Heart left ventricle (tissue), 16 donors: ENCODE measurements around the gene MRPL49. TPM values are rescaled to one million over a fixed set of nuclear protein-coding genes. Genes with fewer than 3 reads are reported as not detected.

Experiments used
- ATAC-seq, 4 donors: fragments of 200-7000 bp; cut with Tn5 transposase; one replicate each; pipeline ENCODE4 v1.9.1; 2020 to 2022; ENCODE audit warnings: moderate library complexity in 4 of 4, mild to moderate bottlenecking in 3 of 4, moderate number of reproducible peaks in 1 of 4
- DNase-seq, 5 donors: peaks; one replicate each; pipeline ENCODE4 v3.0.0-alpha.2; 2020
- H3K27ac ChIP-seq, 12 donors: fragments of 200-600 bp; sonication (generic) in 4 of 12; one replicate each; pipeline versions ENCODE4 v1.5.0 to v1.8.0; 2016 to 2022; ENCODE audit warnings: mild to moderate bottlenecking in 2 of 12
- H3K27me3 ChIP-seq, 9 donors: fragments of 200-600 bp; sonication (generic) in 2 of 9; one replicate each; pipeline versions ENCODE4 v1.5.1 to v1.8.0; 2016 to 2022; ENCODE audit warnings: mild to moderate bottlenecking in 3 of 9
- H3K36me3 ChIP-seq, 9 donors: fragments of 200-600 bp; sonication (generic) in 2 of 9; one replicate each; pipeline versions ENCODE4 v1.5.0 to v1.8.0; 2018 to 2022; ENCODE audit warnings: mild to moderate bottlenecking in 2 of 9
- H3K4me1 ChIP-seq, 12 donors: fragments of 200-600 bp; sonication (generic) in 4 of 12; one replicate each; pipeline versions ENCODE4 v1.5.0 to v1.8.0; 2016 to 2022; ENCODE audit warnings: mild to moderate bottlenecking in 3 of 12
- H3K4me3 ChIP-seq, 12 donors: fragments of 200-600 bp; sonication (generic) in 4 of 12; one replicate each; pipeline versions ENCODE4 v1.5.0 to v1.8.0; 2017 to 2022; ENCODE audit warnings: mild to moderate bottlenecking in 9 of 12, moderate library complexity in 4 of 12
- H3K9me3 ChIP-seq, 12 donors: fragments of 200-600 bp; sonication (generic) in 4 of 12; one replicate each; pipeline versions ENCODE4 v1.5.0 to v1.8.0; 2016 to 2022; ENCODE audit warnings: mild to moderate bottlenecking in 1 of 12
- POLR2A ChIP-seq, 2 donors: fragments of 450-650 bp; IDR thresholded peaks; one replicate each; pipeline ENCODE4 v1.6.1; 2017; ENCODE audit warnings: antibody characterized with exemption in 2 of 2, mild to moderate bottlenecking in 2 of 2, moderate library complexity in 2 of 2
- WGBS, 4 donors: extraction: QIAGEN DNeasy Blood & Tissue Kit in 2 of 4; methylation state at CpG; one replicate each; pipeline versions ENCODE4 v1.1.5 to v1.1.7; 2013 to 2018; 5-methylcytosine and 5-hydroxymethylcytosine counted together
- intact Hi-C, 10 donors: fragments of 100-400 bp; cut with DNase I; formaldehyde crosslinking; loops; one replicate each; pipeline versions ENCODE4 v1.11.1 to v1.14.2; 2022
- polyA plus RNA-seq, 2 donors: library from polyadenylated mRNA; stranded (reverse); fragments of 200-250 nt; gene quantifications; one replicate each; pipeline ENCODE4 v1.2.3, GENCODE V29; 2013
- total RNA-seq, 9 donors: library from RNA; depleted of rRNA in 2 of 9; stranded (reverse); fragments of >200 nt in 2 of 9; fragmentation: NEBNext Ultra II Directional in 3 of 9; extraction: Animal tissue kit (Norgen Biotek cat#: 25700) in 3 of 9; gene quantifications; one replicate each; pipeline versions ENCODE4 v1.1.0 to v1.2.4, GENCODE V29; 2016 to 2023
- TF ChIP-seq, protein P1 (sequence below), 12 donors: fragments of 200-600 bp; sonication (generic) in 4 of 12; IDR thresholded peaks; one replicate each; pipeline versions ENCODE4 v1.5.0 to v1.8.0; 2018 to 2022; ENCODE audit warnings: antibody characterized with exemption in 12 of 12, mild to moderate bottlenecking in 5 of 12
- donor health status: ischemic (EF 13 %, LVEDD 7.1; RV severe dilation, severe dysfunction).
- donor health status: healthy with polysubstance abuse.
- donor health status: DM: no; HTN: yes; CAD: no.
- donor health status: DM: no; HTN: no; CAD: no.
- donor health status: ischemic (EF 25% LVEDD 6.9; RV normal size, moderate dysfunction).
- donor health status: ischemic (EF 25% LVEDD 5.7; RV mildly dilated, moderate dysfunction).
- donor health status: healthy.
- donor health status: DM: yes; HTN: yes; CAD: no.
- donor health status: ischemic (EF 35%, LVEDD 5.7; RV mildly dilated, moderate dysfunction).
- donor health status: nonischemic (EF 11% LVEDD 7.7; RV severe dilation, severe dysfunction).
- donor health status: DM: yes; HTN: yes; CAD: no.
- donor health status: PGD.
- donor health status: ischemic (EF 29% LVEDD 5.4; RV normal size, mild dysfunction).
- donor health status: nonischemic (EF 23%, LVEDD 6.1; RV moderate dilation, normal function).

Gene MRPL49
- total and polyA plus RNA-seq, 11 donors, result 13.7 to 66.6 (median 42.1) TPM

DNA sequence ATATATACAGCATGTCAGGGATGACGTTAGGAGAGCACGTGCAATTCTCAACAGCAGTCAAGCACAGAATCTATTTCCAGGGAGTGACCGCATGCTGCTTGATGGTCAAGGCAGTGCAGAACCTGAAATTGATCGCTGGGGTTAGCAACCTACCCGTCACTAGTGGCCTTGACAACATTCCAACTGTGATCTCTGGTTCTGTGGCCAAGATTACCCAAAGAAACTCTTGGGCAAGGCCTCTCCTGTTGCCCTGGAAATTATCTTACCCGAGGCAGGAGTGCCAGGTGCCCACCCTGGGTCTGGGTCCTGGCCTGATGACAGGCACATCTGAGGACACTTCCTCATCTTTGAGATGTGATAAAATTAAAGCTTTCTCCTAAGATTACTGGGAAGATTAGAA is 8.3 kb upstream of the MRPL49 start:
- ATAC-seq (no peak), DNase-seq (peak in 2 of 5 donors; percentile 6 to 17)
- H3K9me3 ChIP-seq, result no peaks in the 10 kb centered on the region
- H3K36me3 ChIP-seq, result peaks cover 0 to 33% (median 22%) of the 10 kb centered on the region in 9 donors
- WGBS, 4 donors, result 48 to 63% (median 58%) methylated on average over 6 of the region's 6 CpGs
- peak overlapping the region in 6 of 12 donors; percentile 68 to 84 (median 78) for H3K27ac ChIP-seq
- intact Hi-C loops, result loop anchor here in 8 of 10 donors (5.0 to 10.0 kb wide), 9 partner anchors 68 to 413 kb away; partner anchors contain the start of genes CAPN1 (in 3 of the 8), ARL2 (in 2 of the 8), CDC42BPG (in 2 of the 8) and DPF2 (in 1 of the 8)
- TF ChIP-seq, protein P1, sequence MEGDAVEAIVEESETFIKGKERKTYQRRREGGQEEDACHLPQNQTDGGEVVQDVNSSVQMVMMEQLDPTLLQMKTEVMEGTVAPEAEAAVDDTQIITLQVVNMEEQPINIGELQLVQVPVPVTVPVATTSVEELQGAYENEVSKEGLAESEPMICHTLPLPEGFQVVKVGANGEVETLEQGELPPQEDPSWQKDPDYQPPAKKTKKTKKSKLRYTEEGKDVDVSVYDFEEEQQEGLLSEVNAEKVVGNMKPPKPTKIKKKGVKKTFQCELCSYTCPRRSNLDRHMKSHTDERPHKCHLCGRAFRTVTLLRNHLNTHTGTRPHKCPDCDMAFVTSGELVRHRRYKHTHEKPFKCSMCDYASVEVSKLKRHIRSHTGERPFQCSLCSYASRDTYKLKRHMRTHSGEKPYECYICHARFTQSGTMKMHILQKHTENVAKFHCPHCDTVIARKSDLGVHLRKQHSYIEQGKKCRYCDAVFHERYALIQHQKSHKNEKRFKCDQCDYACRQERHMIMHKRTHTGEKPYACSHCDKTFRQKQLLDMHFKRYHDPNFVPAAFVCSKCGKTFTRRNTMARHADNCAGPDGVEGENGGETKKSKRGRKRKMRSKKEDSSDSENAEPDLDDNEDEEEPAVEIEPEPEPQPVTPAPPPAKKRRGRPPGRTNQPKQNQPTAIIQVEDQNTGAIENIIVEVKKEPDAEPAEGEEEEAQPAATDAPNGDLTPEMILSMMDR (IDR thresholded peaks at IDR 0.05), result no peak
- no peak for TF ChIP-seq POLR2A (IDR thresholded peaks at IDR 0.05)
- H3K4me3 ChIP-seq, result peak overlapping the region in 5 of 12 donors; percentile 47 to 90 (median 66)
- peaks cover 0 to 5% (median 0%) of the 10 kb centered on the region in 9 donors for H3K27me3 ChIP-seq
- peaks cover 0 to 70% (median 49%) of the 10 kb centered on the region in 12 donors for H3K4me1 ChIP-seq

DNA sequence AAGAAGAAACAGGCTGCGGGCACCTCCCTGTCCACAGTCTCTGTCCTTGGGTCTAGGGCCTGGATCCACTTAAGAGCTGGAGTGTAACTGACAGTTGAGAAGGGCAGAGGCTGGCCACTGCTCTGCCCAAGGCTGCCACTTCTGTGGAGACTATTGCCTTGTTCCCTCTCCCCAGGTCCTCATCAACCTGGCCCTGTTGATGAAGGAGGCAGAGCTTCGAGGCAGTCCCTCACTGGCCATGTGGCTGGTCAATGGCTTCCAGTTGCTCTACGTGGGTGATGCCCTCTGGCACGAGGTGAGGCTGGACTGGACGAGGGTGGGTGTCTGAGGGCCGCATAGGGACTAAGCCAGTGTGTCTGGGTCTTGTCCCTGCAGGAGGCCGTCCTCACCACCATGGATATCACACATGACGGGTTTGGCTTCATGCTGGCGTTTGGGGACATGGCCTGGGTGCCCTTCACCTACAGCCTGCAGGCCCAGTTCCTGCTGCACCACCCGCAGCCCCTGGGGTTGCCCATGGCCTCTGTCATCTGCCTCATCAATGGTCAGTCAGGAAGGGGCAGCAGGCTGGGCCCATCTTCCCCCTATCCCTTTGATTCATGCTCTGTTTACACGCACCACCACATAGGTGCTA is 7.5 kb upstream of the MRPL49 start:
- no peak for ATAC-seq
- peaks cover 0 to 33% (median 22%) of the 10 kb centered on the region in 9 donors for H3K36me3 ChIP-seq
- H3K4me1 ChIP-seq, result peaks cover 0 to 70% (median 49%) of the 10 kb centered on the region in 12 donors

DNA sequence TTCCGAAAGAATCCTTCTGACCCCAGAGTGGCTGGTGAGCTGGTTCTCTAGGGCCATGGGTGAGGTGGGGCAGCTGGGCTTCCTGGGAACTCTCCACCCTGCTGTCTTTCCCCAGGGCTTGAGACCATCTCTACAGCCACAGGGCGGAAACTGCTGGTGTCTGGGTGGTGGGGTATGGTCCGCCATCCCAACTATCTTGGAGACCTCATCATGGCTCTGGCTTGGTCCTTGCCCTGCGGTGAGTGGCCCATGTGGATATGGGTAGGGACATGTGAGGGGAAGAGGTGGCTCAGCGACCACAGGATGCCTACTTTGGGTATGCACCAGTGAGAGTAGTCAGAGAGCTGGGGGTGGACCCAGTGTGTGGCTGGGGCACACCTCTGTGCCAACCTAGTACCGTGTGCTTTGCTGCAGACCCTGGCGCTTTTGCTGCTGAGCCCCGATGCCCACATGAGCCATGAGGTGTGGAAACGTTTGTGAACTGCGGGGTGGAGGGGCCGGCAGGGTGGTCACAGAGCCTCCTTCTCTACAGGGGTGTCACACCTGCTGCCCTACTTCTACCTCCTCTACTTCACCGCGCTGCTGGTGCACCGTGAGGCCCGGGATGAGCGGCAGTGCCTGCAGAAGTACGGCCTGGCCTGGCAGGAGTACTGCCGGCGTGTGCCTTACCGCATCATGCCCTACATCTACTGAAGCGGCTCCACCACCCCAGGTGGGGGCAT is 6.6 kb upstream of the MRPL49 start:
- peaks cover 0 to 71% (median 47%) of the 10 kb centered on the region in 12 donors for H3K4me1 ChIP-seq
- intact Hi-C loops, result loop anchor here (5.0 to 10.0 kb wide), 9 partner anchors 69 to 341 kb away; partner anchors contain the start of genes ARL2 (in 5 of the 10), CDC42BPG (in 2 of the 10), CAPN1 (in 1 of the 10) and DPF2 (in 1 of the 10)

More for the DNA sequence above, 7.5 kb upstream of the MRPL49 start:
- TF ChIP-seq, protein P1 (IDR thresholded peaks at IDR 0.05), result no peak
- no peak for TF ChIP-seq POLR2A (IDR thresholded peaks at IDR 0.05)
- Histone ChIP-seq H3K9me3 (no peaks in the 10 kb centered on the region), H3K27me3 (peaks cover 0 to 5% (median 0%) of the 10 kb centered on the region in 9 donors), H3K4me3 (no peak overlapping the region), H3K27ac (no peak overlapping the region)
- 87 to 91% (median 89%) methylated on average over 4 to 11 of the region's 11 CpGs for WGBS, 4 donors
- peak in 2 of 5 donors; percentile 7 to 21 for DNase-seq
- intact Hi-C loops, result loop anchor here (5.0 to 10.0 kb wide), 11 partner anchors 68 to 413 kb away; partner anchors contain the start of genes ARL2 (in 5 of the 10), CAPN1 (in 3 of the 10), CDC42BPG (in 2 of the 10) and DPF2 (in 1 of the 10)

More for the DNA sequence above, 6.6 kb upstream of the MRPL49 start:
- TF ChIP-seq, protein P1 (IDR thresholded peaks at IDR 0.05), result no peak
- TF ChIP-seq POLR2A (IDR thresholded peaks at IDR 0.05), result no peak
- peak in 2 of 5 donors; percentile 8 to 25 for DNase-seq
- no peak overlapping the region for H3K4me3 ChIP-seq
- H3K9me3 ChIP-seq, result no peaks in the 10 kb centered on the region
- H3K36me3 ChIP-seq, result peaks cover 0 to 38% (median 27%) of the 10 kb centered on the region in 9 donors
- 89 to 95% (median 93%) methylated on average over 17 to 21 of the region's 21 CpGs for WGBS, 4 donors
- H3K27ac ChIP-seq, result no peak overlapping the region
- no peak for ATAC-seq
- peaks cover 0 to 5% (median 0%) of the 10 kb centered on the region in 9 donors for H3K27me3 ChIP-seq
